PFSK-1 (cell line): ENCODE results near the gene PDE3B.

Source experiments
- FOXP2 ChIP-seq: optimal IDR thresholded peaks from 2 replicates; pipeline ENCODE3; 2011; ENCODE audit warnings: borderline replicate concordance, control low read depth, inconsistent platforms; ENCODE audit not compliant: insufficient read depth; ENCODE audit errors: extremely low read length, extremely low read depth
- POLR2AphosphoS5 ChIP-seq: IDR thresholded peaks from 2 replicates; pipeline ENCODE4 v1.6.1; 2012; ENCODE audit warnings: low read depth, mild to moderate bottlenecking, control low read depth, low read length, moderate library complexity
- SIN3A ChIP-seq: IDR thresholded peaks from 2 replicates; pipeline ENCODE4 v1.6.1; 2012; ENCODE audit warnings: mild to moderate bottlenecking, low read length, moderate library complexity, borderline replicate concordance; ENCODE audit not compliant: insufficient read depth
- TAF1 ChIP-seq: IDR thresholded peaks from 2 replicates; pipeline ENCODE4 v1.6.1; 2012; ENCODE audit warnings: low read length, control low read depth, borderline replicate concordance; ENCODE audit not compliant: insufficient read depth
- TF ChIP-seq, protein P1 (sequence below), 2 experiments: IDR thresholded peaks; 2 replicates each; pipeline versions ENCODE4 v1.6.1 to v1.8.0; 2011 to 2012; ENCODE audit warnings: low read depth in 2 of 2, low read length in 2 of 2, control low read depth in 1 of 2, inconsistent platforms in 1 of 2, mild to moderate bottlenecking in 1 of 2, moderate library complexity in 1 of 2; ENCODE audit not compliant: insufficient read depth in 1 of 2

Gene PDE3B

DNA sequence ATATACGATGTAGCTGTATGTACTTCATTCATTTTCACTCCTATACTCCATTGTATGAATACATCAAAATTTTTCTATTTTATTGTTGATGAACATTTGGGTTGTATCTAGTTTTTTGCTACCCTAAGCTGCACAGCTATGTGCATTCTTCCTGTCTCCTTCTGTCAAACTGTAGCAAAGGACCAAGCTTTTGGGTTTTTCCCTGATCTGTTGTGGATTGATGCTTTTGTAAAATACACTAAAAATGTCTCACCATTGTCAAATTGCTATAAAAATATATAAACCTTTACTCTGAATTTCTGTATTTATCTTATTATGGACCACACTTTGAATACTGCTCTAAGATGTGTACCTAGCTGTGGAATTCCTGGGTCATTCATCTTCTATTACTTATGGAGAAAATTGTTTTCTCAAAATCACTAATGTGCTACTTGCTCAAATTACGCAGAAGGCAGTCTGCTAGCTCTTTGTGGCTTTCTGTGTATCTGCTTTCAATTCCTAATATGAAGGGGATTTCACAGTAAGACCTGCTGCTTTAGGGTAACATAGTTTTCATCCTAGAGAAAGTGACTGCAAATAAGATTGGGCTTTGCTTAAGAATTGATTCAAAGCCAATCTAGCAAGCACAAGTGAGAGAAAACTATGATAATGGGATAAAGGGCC, 125.1 kb downstream of the PDE3B start:
- TF ChIP-seq FOXP2 (no peak), TAF1 (no peak), POLR2AphosphoS5 (no peak)
- TF ChIP-seq, protein P1, sequence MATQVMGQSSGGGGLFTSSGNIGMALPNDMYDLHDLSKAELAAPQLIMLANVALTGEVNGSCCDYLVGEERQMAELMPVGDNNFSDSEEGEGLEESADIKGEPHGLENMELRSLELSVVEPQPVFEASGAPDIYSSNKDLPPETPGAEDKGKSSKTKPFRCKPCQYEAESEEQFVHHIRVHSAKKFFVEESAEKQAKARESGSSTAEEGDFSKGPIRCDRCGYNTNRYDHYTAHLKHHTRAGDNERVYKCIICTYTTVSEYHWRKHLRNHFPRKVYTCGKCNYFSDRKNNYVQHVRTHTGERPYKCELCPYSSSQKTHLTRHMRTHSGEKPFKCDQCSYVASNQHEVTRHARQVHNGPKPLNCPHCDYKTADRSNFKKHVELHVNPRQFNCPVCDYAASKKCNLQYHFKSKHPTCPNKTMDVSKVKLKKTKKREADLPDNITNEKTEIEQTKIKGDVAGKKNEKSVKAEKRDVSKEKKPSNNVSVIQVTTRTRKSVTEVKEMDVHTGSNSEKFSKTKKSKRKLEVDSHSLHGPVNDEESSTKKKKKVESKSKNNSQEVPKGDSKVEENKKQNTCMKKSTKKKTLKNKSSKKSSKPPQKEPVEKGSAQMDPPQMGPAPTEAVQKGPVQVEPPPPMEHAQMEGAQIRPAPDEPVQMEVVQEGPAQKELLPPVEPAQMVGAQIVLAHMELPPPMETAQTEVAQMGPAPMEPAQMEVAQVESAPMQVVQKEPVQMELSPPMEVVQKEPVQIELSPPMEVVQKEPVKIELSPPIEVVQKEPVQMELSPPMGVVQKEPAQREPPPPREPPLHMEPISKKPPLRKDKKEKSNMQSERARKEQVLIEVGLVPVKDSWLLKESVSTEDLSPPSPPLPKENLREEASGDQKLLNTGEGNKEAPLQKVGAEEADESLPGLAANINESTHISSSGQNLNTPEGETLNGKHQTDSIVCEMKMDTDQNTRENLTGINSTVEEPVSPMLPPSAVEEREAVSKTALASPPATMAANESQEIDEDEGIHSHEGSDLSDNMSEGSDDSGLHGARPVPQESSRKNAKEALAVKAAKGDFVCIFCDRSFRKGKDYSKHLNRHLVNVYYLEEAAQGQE (IDR thresholded peaks at IDR 0.05; ENCODE audit: insufficient read depth in 1 of 2, low read depth in 2 of 2, low read length in 2 of 2): no peak

DNA sequence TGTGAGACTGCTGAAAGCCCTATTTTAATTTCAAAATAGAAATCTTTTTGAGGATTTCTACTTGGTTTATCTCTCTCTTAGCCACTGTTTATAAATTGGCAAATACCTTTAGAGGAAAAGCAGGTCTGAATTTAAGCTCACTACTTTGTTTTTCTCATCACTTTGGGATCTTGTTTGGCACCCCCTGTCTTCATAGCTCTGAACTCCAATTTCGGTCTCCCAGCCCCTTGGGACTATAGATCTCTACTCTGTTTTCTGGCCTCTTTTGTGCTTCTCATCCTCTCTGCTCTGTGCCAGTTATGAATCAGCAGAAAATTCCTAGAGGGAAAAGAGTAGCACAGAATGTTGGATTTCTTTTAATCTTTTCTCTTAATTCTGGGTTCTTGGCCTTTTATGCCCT, 130.2 kb downstream of the PDE3B start:
- no peak for TF ChIP-seq FOXP2
- TF ChIP-seq, protein P1 (IDR thresholded peaks at IDR 0.05; ENCODE audit: insufficient read depth in 1 of 2, low read depth in 2 of 2, low read length in 2 of 2): no peak
- no peak for TF ChIP-seq SIN3A
- no peak for TF ChIP-seq POLR2AphosphoS5
- no peak for TF ChIP-seq TAF1

DNA sequence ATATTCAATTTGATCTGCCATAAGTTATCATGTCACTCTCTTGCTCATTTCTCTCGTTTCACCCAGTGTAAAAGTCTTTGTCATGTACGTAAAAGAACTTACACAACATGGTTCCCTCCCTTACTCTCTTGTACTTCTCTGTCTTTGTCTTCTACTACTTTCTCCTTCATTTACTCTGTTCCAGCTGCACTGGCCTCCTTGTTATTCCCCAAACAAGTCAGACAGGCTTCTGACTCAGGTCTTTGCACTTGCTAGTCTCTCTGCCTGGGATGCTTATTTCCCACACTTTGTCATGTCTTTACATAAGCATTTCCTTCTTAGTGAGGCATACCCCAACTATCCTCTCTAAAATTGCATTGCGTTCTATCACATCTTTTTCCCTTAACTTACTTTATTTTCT, 131.1 kb downstream of the PDE3B start:
- no peak for TF ChIP-seq SIN3A
- TF ChIP-seq POLR2AphosphoS5: no peak
- TF ChIP-seq, protein P1 (IDR thresholded peaks at IDR 0.05; ENCODE audit: insufficient read depth in 1 of 2, low read depth in 2 of 2, low read length in 2 of 2): no peak
- no peak for TF ChIP-seq TAF1
- TF ChIP-seq FOXP2: no peak

DNA sequence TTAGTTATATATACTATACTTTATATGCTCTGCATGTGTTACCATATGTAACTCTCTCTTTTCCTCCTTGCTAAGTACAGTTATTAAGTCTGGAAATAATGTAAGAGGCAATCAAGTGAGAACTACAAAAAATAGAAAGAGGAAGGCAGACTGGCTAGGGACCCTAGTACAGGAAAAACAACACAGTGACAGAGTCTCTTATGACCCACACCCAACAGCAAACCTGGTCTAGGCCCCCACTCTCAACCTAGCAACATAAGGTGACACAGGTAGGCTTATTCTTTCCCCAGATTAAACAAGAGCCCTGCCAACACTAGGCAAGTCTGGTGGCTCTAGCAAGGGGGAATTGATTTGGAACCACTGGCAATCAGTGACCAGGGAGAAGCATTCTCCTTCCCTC, 132.3 kb downstream of the PDE3B start:
- TF ChIP-seq FOXP2: no peak
- TF ChIP-seq SIN3A: no peak
- no peak for TF ChIP-seq TAF1

DNA sequence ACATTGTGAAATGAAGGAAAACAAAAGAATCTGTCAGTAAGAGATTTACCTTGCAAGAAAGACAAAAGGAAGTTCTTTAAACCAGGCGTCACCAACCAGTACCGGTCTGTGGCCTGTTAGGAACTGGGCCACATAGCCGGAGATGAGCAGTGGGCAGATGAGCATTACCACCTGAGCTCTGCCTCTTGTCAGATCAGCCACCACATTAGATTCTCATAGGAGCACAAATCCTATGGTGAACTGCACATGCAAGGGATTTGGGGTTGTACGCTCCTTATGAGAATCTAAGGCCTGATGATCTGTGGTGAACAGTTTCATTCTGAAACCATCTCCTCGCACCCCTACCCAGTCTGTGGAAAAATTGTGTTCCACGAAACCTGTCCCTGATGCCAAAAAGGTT, 140.2 kb downstream of the PDE3B start:
- TF ChIP-seq, protein P1 (IDR thresholded peaks at IDR 0.05; ENCODE audit: insufficient read depth in 1 of 2, low read depth in 2 of 2, low read length in 2 of 2): no peak
- TF ChIP-seq SIN3A: no peak
- TF ChIP-seq FOXP2: no peak
- no peak for TF ChIP-seq POLR2AphosphoS5
- TF ChIP-seq TAF1: no peak
